Inflammatory macrophage treated with lipopolysaccharide for 4 hours (primary cell): ENCODE measurements around the gene LTC4S.

Experiments used
- DNase-seq: peaks from one replicate; pipeline ENCODE4 v3.0.0-alpha.2; 2020

Gene LTC4S

DNA sequence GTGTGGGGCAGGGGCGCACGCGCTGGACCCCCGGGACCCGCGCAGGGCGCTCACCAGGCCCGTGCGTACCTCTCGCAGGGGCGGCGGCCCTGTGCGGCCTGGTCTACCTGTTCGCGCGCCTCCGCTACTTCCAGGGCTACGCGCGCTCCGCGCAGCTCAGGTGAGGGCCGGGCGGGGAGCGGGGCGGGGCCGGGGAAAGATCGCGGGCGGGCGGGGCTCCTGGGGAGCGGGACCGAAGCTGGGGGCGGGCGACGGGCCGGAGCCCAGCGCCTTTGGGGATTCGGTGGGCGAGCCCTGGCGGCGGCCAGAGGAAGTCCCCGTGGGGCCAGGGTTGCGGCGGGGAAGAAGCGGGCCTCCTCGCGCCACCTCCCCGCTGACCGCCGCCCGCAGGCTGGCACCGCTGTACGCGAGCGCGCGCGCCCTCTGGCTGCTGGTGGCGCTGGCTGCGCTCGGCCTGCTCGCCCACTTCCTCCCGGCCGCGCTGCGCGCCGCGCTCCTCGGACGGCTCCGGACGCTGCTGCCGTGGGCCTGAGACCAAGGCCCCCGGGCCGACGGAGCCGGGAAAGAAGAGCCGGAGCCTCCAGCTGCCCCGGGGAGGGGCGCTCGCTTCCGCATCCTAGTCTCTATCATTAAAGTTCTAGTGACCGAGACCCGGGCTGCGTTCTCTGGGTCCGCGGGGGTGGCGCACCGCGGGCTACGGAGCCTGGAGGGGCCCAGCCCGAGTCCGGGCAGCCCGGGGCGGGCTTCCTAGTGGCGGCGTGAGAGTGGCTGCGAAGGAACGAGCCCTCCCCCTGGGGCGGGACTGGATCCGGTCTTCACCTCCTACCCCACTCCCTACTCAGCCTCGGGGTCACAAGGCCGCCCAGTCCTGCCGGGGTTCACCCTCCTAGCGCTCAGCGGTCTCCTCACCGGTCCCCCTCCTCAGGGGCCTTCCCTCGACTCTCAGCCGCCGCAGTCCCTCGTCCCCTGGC, 2.4 kb downstream of the LTC4S start:
- DNase-seq = peak; percentile 88

GRCh38 chr5:179796877-179797608, 3.3 kb downstream of the LTC4S start:
- DNase-seq = no peak

DNA sequence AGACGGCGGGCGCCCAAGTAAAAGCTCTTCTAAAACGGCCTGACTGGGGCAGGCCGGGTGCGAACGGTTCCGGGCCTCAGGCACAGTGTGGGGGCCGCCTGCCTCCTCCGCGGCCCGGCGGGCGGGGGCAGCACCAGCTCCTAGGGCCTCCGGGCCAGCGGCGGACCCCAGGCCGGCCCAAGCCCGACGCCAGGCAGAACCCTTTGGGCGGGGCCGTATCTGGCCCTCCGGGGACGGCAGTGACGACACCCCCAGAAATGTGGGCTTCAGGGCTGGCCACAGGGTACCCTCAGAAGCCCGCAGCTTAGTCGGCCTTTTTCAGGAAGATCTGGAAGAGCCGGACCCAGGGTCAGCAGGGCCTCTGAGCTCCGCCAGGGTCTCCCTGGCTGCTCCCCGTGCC, 4.0 kb downstream of the LTC4S start:
- no peak for DNase-seq

DNA sequence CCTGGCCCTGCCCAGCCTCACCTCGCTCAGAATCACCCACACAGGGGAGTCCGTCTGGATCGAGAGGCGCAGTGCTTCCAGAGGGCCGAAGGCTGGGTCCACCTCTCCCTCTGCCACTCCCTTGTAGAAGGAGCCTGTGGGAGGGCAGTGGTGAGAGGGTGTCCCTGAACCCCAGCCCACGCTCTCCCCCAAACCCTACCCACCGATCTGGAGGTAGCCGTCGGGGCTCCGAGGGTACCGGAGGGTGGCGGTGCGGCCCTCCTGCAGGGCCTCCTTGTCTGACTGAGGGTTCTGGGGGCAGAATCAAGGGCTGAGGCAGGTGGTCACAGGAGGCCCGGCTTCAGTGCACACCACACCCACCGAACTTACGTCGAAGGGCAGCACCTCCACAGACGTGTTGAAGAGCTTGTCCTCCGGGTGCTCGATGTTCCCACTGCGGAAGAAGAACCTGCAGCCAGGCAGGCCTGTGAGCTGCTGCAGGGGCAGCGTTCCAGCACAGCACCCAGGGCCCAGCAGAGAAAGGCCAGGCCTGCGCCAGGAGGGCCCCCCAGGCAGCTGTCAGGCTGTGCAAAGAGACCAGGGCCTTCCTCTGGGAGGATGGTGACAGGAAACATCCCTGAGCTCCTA, 4.5 kb downstream of the LTC4S start:
- no peak for DNase-seq

- DNase-seq = no peak
Measured at GRCh38 chr5:179798771-179799643, 5.2 kb downstream of the LTC4S start.

GRCh38 chr5:179799644-179799973, 5.8 kb downstream of the LTC4S start:
- no peak for DNase-seq

DNA sequence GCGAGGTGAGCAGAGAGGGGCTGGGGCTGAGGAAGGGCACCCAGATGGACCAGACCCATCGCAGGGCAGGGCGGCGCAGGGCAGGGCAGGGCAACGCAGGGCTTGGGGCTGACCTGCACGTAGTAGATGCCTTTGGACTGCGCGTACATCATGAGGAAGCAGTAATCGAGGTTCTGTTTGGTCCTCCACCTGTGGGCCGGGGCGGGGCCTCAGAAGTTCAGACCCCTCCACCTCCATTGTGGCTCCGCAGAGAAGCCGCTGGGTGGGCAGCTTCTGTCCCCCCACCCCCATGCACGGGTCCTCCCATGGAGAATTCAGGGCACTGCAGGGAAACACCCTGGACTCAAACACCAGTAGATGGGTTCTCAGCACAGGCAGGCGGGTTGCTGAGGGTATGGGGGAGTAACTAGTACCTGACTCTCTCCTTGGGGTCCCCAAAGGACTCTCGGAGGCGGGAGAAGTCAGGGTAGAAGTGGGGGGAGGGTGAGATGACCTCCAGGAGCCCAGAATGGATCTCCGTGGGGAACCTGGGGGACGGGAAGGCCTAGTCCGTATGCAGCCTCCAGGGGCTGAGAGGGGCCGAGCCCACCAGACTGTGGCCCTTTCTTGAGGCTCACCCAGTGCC, 6.4 kb downstream of the LTC4S start:
- no peak for DNase-seq

DNA sequence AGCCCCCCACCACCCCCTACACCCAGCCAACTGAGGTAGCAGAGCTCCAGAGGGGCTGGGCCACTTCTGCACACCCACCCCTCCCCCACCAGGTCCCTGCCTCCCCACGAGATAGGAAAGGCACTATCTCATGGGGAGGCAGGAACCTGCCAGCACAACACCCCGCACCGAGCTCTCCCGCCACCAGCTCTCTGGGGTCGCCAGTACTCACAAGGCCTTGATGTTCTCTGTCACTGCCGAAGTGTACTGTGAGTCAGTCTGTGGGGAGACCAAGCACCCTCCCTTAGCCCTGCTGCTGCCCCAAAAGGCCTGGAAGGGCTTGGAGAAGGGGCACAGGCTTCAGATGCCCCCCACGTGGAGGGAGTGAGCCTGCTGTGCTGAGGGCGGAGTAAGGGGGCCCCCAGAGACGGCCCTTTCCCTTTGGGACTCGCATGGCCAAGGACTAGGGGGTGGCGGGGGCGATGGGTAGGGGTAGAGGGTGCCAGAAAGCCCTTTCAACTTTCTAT, 7.0 kb downstream of the LTC4S start:
- no peak for DNase-seq

GRCh38 chr5:179801304-179802206, 7.8 kb downstream of the LTC4S start:
- peak; percentile 73 for DNase-seq

DNA sequence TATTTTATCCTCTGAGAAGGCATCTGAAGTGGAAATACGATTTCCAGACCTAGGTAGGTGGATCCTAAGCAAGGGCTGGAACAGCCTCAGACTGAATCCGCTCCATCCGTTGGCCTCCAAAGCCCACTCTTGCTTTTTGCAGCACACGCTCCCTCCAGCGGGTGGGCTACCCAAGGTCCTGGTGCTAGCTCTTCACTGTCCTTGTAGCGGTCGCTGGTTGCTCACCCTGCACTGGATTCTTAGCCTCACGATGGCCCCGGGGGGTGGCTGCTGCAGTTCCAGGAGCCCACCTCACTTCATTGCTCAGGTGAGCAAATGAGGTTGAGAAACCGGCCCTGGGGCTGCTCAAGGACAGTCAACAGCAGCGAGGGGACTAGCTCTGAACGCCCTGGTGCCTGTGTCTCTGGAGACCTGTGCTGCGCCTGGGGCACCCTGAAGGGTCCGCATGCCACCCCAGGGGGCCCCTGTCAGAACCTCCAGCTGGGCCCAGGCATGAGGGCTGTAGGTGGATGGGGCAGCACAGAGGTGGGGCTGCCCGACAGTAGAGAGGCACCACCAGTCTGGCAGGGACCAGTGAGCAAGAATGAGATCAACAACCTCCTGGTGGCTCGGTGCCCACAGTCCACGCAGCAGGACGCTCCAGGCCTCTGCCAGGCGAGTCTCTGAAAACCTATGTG, 8.6 kb downstream of the LTC4S start:
- no peak for DNase-seq

- no peak for DNase-seq
Measured at GRCh38 chr5:179802950-179803562, 9.3 kb downstream of the LTC4S start.

DNA sequence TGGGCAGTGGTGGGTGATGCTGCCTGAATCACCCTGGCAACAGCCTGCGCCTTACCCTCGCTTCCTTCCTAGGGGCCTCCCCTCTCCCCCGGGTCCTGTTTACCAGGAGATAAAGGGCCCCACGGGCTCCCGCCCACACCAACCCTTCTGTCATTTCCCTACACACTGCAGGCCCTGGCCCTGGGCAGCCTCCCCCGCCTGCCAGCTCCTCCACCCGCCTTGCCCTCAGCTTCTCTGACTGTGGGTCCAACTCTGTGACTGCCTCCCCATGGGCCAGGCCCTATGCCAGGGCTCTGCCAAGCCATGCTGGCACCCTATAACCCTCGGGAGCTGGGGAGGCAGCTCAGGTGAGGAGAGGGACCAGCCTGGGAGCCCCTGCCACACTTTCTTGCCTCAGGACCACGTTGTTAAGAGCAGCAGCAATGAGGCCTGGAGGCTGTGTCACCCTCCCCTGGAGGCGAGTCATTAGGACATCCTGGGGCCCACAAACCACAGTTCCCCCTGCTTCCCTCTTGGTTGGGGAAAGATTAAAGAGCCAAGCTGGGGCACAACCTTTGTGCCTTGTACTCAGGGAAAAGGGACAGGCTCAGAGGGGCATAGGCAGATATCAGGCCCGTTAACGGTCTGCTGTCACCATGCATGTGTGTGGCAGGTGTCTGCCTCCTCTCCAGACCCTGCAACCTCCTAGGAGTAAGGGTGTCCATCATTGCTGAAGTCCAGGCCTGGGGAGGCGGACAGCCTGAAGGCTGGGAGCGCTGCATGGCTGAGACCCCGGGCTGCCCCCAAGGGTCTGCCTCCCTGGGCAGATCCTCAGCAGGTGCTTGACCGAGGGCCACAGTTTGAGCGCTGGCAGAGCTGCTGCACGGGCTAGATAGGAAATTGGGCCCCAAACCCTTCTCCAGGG, 10.1 kb downstream of the LTC4S start:
- peak; percentile 67 for DNase-seq

GRCh38 chr5:179804555-179804947, 10.8 kb downstream of the LTC4S start:
- DNase-seq = no peak

GRCh38 chr5:179805070-179805528, 11.3 kb downstream of the LTC4S start:
- no peak for DNase-seq

DNA sequence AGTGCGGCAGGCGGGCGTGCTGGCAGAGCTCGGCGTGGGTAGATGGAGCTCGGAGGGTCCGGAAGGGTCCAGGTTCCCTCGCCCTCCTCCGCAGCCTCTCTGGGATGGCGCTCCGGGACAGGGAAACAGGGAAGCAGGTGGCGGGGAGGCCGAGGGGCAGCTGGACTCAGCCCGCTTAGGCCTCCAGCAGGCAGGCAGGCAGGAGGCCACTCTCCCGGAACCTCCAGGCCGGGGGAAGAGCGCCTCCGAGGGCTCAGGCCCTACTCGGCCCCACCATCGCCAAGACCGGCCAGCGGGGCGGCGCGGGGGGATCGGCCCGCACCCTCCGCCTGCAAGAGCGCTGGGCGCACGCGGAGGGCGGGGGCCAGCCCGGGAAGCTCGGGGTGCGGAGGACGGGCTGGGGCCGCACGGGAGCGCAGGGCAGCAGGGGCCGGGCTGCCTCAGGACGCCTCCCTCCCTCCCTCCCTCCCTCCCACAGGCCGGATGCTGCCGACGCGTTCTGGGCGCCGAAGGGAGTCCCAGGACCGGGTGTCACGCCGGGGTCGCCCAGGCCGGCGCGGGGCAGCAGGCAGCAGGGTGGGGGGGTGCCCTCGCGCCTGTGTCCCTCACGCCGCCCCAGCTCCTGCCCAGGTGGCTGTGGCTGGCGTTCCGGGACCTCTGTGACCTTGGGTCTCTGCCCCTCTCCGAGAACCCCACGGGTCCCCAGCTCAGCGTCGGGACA, 11.9 kb downstream of the LTC4S start:
- DNase-seq = peak; percentile 44

DNA sequence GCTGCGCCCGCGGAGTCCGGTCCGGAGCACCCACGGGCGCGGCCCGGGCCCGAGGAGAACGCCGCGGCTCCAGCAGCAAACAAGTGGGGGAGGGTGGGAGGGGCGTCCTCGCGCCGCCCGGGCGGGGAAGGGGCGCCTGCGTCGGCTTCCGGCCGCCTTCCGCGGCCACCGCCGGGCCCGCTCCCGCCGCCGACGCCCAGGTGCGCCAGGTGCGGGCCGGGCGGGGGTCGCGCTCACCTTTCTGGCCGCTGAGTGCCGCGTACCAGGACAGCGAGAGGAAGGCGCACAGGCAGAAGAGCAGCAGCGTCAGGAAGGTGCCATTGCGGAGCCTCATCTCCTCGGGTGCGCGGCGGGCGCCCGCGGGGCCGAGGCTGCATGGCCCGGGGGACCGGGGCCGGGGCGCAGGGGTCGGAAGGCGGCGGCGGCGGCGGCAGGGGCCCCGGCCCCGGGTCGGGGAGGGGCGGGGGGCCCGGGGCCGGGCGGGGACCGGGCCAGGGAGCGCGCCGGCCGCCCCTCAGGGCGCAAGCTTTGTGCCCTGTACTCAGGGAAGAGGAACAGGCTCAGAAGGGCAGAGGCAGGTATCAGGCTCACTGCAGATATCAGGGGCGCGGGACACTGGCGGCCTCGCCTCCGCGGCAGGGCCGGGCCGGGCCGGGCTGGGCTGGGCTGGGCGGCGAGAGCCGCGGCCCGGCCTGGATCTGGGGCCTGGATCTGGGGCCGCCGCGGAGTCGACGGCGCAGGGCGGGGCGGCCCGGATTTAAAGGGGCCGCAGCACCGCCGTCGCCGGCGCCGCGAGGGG, 12.7 kb downstream of the LTC4S start, which contains the start of gene MGAT4B:
Gene MGAT4B, minus strand, starts transcription at position 617 of the 799 bp plus-strand sequence. Its CDS starts 283 bp downstream, at position 334.
- DNase-seq = peak; percentile 80
